GM10248 (cell line): ENCODE measurements around the gene LRP5.

Experiments used
- CTCF ChIA-PET: fragments of 300-600 bp; sonication (Branson Sonifier 250); formaldehyde crosslinking; extraction: SDS; loops from one replicate; lab custom pipeline; 2021; ENCODE audit warnings: antibody characterized with exemption; lab: Yijun Ruan, JAX
- POLR2A ChIA-PET: fragments of 350-650 bp; sonication (Branson Sonifier 250); formaldehyde crosslinking; extraction: SDS; loops from one replicate; lab custom pipeline; 2020; ENCODE audit warnings: antibody characterized with exemption; lab: Yijun Ruan, JAX
- DNase-seq: peaks from one replicate; pipeline ENCODE4 v3.0.0; 2012; ENCODE audit errors: extremely low spot score
- CTCF ChIP-seq: IDR thresholded peaks from 2 replicates; pipeline ENCODE4 v1.5.1; 2012; ENCODE audit warnings: mild to moderate bottlenecking, low read depth; ENCODE audit errors: extremely low read depth, missing control alignments, control extremely low read depth

Gene LRP5

DNA sequence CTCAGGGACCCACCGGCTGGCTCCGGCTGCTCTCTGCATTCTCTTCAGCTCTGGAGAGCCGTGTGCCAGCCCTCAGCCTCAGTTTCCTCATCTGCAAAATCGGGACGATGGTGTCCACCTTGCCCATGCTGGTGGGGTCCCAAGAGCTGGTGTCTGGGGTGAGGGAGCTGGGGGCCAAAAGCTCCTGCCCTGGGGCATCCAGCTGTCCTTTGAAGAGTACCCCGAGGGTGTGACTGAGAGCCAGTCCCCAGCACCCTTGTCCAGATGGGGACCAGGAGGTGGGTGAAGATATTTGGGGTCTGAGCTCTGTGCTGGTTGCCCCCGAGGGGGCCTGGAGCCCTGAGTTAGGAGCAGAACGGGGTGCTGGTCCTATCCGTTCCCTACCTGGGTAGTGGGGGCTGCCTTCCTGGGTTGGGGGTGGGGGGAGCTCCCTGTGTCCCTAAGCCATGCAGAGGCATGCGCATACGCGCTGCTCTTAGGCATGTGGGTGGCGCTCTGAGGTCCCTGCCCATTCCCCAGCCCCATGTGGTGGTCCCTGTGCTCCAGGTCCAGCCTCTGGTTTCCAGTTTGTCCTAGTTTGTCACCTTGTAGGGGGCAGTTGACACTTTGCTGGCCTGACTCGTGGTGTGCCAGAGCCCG is 4.9 kb downstream of the LRP5 start:
- POLR2A ChIA-PET: interaction anchor here (0.7 kb wide), 1 partner anchor 128 kb away, joined by 3 read pairs; no protein-coding TSS in a partner anchor
- no peak for DNase-seq
- TF ChIP-seq CTCF: no peak
- CTCF ChIA-PET: interaction anchor here (1.1 kb wide), 1 partner anchor 20 kb away, joined by 5 read pairs; no protein-coding TSS in a partner anchor

DNA sequence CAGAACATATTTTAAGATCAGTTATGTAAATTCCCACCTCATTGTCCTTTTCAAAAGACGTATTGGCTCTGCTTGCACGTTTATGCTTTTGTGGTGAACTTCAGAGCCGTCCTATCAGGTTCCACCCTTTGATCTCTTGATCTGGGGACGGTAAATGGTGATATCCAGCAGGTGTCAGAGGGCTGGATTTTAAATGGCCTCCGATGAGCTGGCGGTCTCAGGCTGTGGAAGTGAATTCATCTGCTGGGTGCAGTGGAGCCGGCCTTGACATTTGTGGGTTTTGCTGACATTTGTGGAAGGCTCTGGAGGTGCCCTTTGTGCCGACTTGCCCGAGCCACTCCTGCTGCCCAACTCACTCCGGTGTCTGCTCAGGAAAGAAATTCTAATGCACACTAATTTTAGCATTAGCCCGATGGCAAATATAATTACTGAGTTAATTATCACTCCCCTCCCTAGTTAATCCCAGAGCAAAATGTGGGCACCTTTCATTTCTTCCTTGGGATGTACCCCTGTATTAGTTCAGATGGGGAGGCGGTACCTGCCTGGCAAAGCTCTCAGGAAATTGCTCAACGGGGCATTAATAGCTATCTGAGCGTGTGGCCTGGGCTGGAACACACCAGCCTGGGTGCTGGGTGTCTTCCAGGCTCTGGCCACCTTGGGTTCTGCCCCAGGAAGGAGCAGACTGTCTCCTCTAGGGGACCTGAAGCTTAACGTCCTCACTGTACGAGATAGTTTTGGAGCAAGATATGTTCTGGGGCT is 9.1 kb downstream of the LRP5 start:
- no peak for DNase-seq
- POLR2A ChIA-PET: no interaction called here

DNA sequence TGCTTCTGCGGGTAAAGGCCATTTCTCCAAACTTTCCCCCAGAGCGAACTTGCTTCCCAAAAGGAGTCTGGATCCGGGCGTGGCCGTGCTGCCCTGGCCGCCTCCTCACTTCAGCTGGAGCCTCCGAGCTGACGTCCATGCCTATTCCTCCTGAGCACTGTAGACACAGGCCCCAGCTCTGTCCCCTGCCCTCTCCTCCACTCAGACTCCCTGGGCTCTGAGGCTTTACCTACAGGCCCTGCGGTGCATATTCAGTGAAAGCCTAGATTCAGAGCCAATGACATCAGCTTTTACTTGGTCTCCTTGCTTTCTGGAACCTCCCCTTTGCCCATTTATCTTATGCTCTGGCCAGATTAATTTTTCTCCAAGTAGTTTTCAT is 9.7 kb downstream of the LRP5 start:
- no peak for DNase-seq
- CTCF ChIA-PET: interaction anchor here (0.9 to 2.0 kb wide), 3 partner anchors 9 to 64 kb away, joined by 3 to 5 read pairs (median 4); no protein-coding TSS in a partner anchor
- TF ChIP-seq CTCF: no peak
- POLR2A ChIA-PET: no interaction called here

More for the DNA sequence above, 9.1 kb downstream of the LRP5 start:
- no peak for TF ChIP-seq CTCF
- CTCF ChIA-PET: interaction anchor here (0.9 to 2.0 kb wide), 3 partner anchors 10 to 64 kb away, joined by 3 to 5 read pairs (median 4); no protein-coding TSS in a partner anchor

DNA sequence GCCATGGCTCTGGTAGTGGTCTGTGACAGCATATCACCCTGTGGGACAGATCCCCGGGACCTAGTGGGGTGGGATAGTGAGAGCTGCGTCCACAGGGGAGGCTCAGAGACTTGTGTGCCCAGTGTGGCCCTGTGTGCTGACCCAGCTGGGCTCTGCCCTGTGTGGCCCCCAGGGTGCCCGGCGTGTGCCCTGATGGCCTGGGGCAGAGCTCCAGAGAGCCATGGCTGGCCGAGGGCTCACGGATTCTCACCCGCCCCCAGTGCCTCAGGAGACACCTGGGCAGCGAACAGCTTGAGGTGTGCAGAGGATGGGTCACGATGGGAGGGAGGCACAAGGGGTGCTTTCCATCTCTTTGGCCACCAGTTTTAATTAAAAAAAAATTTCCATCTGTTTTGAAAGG is 11.8 kb downstream of the LRP5 start:
- DNase-seq: no peak
- TF ChIP-seq CTCF: no peak
- ChIA-PET CTCF (interaction anchor here (0.8 to 1.2 kb wide), 2 partner anchors 10 to 13 kb away, joined by 3 read pairs; no protein-coding TSS in a partner anchor), POLR2A (no interaction called here)

DNA sequence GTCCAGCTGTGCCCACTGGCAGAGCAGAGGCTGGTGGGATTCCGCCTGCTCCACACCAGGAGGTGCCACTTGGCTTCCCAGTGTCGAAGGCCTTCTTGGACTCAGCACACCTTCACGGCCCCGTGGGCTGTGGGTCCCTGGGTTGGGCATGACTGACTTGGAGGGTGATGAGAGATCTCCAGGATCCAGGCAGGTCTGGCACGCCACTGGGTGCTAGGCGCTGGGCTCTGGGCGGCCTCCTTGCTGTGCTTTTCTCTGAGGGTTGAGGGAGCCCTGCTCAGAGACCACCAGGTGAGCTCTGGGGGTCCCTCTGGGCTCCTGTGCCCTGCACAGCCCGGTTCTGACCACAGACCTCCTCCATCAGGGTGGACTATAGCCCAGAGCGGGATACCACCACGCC is 12.3 kb downstream of the LRP5 start:
- no peak for TF ChIP-seq CTCF
- no peak for DNase-seq
- ChIA-PET POLR2A (no interaction called here), CTCF (interaction anchor here (0.8 to 1.2 kb wide), 3 partner anchors 11 to 369 kb away, joined by 3 read pairs; no protein-coding TSS in a partner anchor)

- no peak for TF ChIP-seq CTCF
- DNase-seq: no peak
- ChIA-PET POLR2A (no interaction called here), CTCF (interaction anchor here (0.7 to 1.2 kb wide), 4 partner anchors 11 to 370 kb away, joined by 3 read pairs; no protein-coding TSS in a partner anchor)
Observed at GRCh38 chr11:68325183-68325906, 13.0 kb downstream of the LRP5 start.
